Fibroblast of lung (primary cell): ENCODE data around the gene MDFIC2.

Experiments
- EZH2 ChIP-seq: IDR thresholded peaks from 2 replicates; pipeline ENCODE4 v1.5.1; 2012; ENCODE audit warnings: low read length, control low read depth, mild to moderate bottlenecking; ENCODE audit errors: missing control alignments
- TF ChIP-seq, protein P1 (sequence below), 2 donors: IDR thresholded peaks in 1 of 2; conservative IDR thresholded peaks in 1 of 2; 1 replicate in 1 of 2; 2 replicates in 1 of 2; pipeline ENCODE4 v1.5.1; 2011 to 2012; ENCODE audit warnings: low read length in 2 of 2, control low read depth in 1 of 2, inconsistent platforms in 1 of 2, low read depth in 1 of 2, mild to moderate bottlenecking in 1 of 2

DNA sequence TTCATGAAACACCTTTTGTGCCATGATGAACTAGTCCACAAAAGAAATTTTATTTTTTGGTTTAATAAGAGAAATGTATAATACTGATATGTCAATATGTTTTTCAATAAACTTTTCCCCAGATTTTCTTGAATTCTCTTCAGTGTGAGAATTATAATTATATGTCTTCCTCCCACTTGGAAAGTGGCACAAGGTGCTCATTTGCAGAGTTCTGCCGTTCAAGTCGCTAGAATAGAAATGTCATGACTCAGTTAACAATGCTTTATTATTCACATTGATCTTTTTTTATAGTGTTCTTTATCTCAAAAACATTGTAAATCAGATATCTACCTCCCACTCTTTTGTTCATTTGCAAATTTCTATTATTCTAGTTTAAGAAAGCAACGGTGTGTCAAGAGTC is 87.3 kb downstream of the MDFIC2 start:
- TF ChIP-seq, protein P1, sequence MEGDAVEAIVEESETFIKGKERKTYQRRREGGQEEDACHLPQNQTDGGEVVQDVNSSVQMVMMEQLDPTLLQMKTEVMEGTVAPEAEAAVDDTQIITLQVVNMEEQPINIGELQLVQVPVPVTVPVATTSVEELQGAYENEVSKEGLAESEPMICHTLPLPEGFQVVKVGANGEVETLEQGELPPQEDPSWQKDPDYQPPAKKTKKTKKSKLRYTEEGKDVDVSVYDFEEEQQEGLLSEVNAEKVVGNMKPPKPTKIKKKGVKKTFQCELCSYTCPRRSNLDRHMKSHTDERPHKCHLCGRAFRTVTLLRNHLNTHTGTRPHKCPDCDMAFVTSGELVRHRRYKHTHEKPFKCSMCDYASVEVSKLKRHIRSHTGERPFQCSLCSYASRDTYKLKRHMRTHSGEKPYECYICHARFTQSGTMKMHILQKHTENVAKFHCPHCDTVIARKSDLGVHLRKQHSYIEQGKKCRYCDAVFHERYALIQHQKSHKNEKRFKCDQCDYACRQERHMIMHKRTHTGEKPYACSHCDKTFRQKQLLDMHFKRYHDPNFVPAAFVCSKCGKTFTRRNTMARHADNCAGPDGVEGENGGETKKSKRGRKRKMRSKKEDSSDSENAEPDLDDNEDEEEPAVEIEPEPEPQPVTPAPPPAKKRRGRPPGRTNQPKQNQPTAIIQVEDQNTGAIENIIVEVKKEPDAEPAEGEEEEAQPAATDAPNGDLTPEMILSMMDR (conservative IDR thresholded peaks at IDR 0.05 in 1 of 2, IDR thresholded peaks at IDR 0.05 in 1 of 2; ENCODE audit: low read depth in 1 of 2, low read length in 2 of 2) = no peak
- no peak for TF ChIP-seq EZH2
